Fibroblast of lung (primary cell): ENCODE results near the gene TENM4. TPM values are rescaled to one million over a fixed set of nuclear protein-coding genes. Genes with fewer than 3 reads are reported as not detected.

Experiments
- DNase-seq, 2 donors: peaks; one replicate each; pipeline versions ENCODE4 v3.0.0 to v3.0.0-alpha.2; 2010; ENCODE audit warnings: low read depth in 2 of 2
- H2AFZ ChIP-seq: 2 replicates; pipeline ENCODE4 v1.5.1; 2012; ENCODE audit warnings: low read length, control low read depth, inconsistent platforms
- H3K27ac ChIP-seq: 2 replicates; pipeline ENCODE4 v1.5.1; 2011; ENCODE audit warnings: low read length, control low read depth; ENCODE audit not compliant: insufficient read depth
- H3K27me3 ChIP-seq: 2 replicates; pipeline ENCODE4 v1.5.1; 2011; ENCODE audit warnings: mild to moderate bottlenecking, low read length; ENCODE audit not compliant: control insufficient read depth, insufficient read depth
- H3K36me3 ChIP-seq: 2 replicates; pipeline ENCODE4 v1.5.1; 2011; ENCODE audit warnings: low read length; ENCODE audit not compliant: control insufficient read depth, insufficient read depth
- H3K4me1 ChIP-seq: 2 replicates; pipeline ENCODE4 v1.5.1; 2011; ENCODE audit warnings: low read length; ENCODE audit not compliant: control insufficient read depth, insufficient read depth; ENCODE audit errors: extremely low read depth
- H3K4me2 ChIP-seq: 2 replicates; pipeline ENCODE4 v1.5.1; 2011; ENCODE audit warnings: low read length, control low read depth; ENCODE audit not compliant: insufficient read depth; ENCODE audit errors: extremely low read depth
- H3K4me3 ChIP-seq, 4 experiments: fragments of 200-600 bp in 1 of 4; sonication (generic) in 1 of 4; replicated peaks in 1 of 4; 2 replicates each; pipeline ENCODE4 v1.5.1; 2011 to 2016; ENCODE audit warnings: low read length in 4 of 4, low read depth in 3 of 4, mild to moderate bottlenecking in 3 of 4, control low read depth in 2 of 4, inconsistent platforms in 1 of 4, mixed read lengths in 1 of 4; ENCODE audit not compliant: insufficient read depth in 1 of 4; ENCODE audit errors: control extremely low read depth in 1 of 4
- H3K79me2 ChIP-seq: 2 replicates; pipeline ENCODE4 v1.5.1; 2012; ENCODE audit warnings: mild to moderate bottlenecking, low read length, inconsistent platforms; ENCODE audit not compliant: control insufficient read depth, insufficient read depth
- H3K9ac ChIP-seq: 2 replicates; pipeline ENCODE4 v1.5.1; 2011; ENCODE audit warnings: mild to moderate bottlenecking, low read length, control low read depth; ENCODE audit not compliant: insufficient read depth
- H3K9me3 ChIP-seq: 2 replicates; pipeline ENCODE4 v1.5.1; 2012; ENCODE audit warnings: low read depth, low read length; ENCODE audit not compliant: control insufficient read depth, insufficient read depth
- H4K20me1 ChIP-seq: 2 replicates; pipeline ENCODE4 v1.5.1; 2011; ENCODE audit warnings: low read length; ENCODE audit not compliant: control insufficient read depth, insufficient read depth; ENCODE audit errors: extremely low read depth
- EZH2 ChIP-seq: IDR thresholded peaks from 2 replicates; pipeline ENCODE4 v1.5.1; 2012; ENCODE audit warnings: low read length, control low read depth, mild to moderate bottlenecking; ENCODE audit errors: missing control alignments
- polyA plus RNA-seq, 2 donors: library from polyadenylated mRNA; depleted of rRNA in 1 of 2; stranded (reverse) in 1 of 2; unstranded in 1 of 2; fragments of >200 nt; gene quantifications; 2 replicates each; pipeline ENCODE4 v1.2.1, GENCODE V29; 2011 to 2012; ENCODE audit warnings: missing spikeins in 1 of 2
- total RNA-seq: library from RNA; depleted of rRNA; stranded (reverse); fragments of >200 nt; gene quantifications from 2 replicates; pipeline ENCODE4 v1.2.1, GENCODE V29; 2014
- TF ChIP-seq, protein P1 (sequence below), 2 donors: IDR thresholded peaks in 1 of 2; conservative IDR thresholded peaks in 1 of 2; 1 replicate in 1 of 2; 2 replicates in 1 of 2; pipeline ENCODE4 v1.5.1; 2011 to 2012; ENCODE audit warnings: low read length in 2 of 2, control low read depth in 1 of 2, inconsistent platforms in 1 of 2, low read depth in 1 of 2, mild to moderate bottlenecking in 1 of 2

TENM4 gene
- total and polyA plus RNA-seq, 2 donors (not counting 1 experiment from before 2014, with no cell fraction given), result 4.6 to 48.4 TPM

DNA sequence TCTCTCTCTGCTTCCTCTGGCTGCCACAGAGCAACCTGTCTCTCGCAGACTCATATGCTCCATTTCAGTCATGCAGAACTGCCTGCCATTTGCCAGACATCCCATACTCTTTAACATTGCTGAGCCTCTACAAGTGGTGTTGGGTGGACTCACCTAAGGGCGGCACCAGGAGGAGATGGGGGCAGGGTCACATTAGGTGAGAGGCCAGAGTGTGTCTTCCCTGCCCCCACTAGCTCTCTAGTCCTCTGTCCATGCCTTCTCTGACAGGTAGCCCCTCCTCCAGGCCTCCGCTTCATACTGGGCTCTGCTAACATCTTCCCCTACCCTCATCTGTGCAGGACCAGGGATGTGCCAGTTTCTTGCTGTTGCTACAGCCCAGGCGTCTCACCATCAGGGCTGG is 366.3 kb downstream of the TENM4 start:
- no peaks in the 10 kb centered on the region for H3K27me3 ChIP-seq
- no peak overlapping the region for H2AFZ ChIP-seq
- H3K27ac ChIP-seq, result no peak overlapping the region
- H3K4me1 ChIP-seq, result no peaks in the 10 kb centered on the region
- DNase-seq, result no peak
- no peak overlapping the region for H3K4me2 ChIP-seq
- TF ChIP-seq, protein P1, sequence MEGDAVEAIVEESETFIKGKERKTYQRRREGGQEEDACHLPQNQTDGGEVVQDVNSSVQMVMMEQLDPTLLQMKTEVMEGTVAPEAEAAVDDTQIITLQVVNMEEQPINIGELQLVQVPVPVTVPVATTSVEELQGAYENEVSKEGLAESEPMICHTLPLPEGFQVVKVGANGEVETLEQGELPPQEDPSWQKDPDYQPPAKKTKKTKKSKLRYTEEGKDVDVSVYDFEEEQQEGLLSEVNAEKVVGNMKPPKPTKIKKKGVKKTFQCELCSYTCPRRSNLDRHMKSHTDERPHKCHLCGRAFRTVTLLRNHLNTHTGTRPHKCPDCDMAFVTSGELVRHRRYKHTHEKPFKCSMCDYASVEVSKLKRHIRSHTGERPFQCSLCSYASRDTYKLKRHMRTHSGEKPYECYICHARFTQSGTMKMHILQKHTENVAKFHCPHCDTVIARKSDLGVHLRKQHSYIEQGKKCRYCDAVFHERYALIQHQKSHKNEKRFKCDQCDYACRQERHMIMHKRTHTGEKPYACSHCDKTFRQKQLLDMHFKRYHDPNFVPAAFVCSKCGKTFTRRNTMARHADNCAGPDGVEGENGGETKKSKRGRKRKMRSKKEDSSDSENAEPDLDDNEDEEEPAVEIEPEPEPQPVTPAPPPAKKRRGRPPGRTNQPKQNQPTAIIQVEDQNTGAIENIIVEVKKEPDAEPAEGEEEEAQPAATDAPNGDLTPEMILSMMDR (conservative IDR thresholded peaks at IDR 0.05 in 1 of 2, IDR thresholded peaks at IDR 0.05 in 1 of 2; ENCODE audit: low read depth in 1 of 2, low read length in 2 of 2), result no peak
- no peak for TF ChIP-seq EZH2
- H3K9me3 ChIP-seq, result no peaks in the 10 kb centered on the region
- H3K4me3 ChIP-seq, result no peak overlapping the region
- H3K79me2 ChIP-seq, result no peaks in the 10 kb centered on the region
- no peaks in the 10 kb centered on the region for H3K36me3 ChIP-seq
- no peak overlapping the region for H3K9ac ChIP-seq
- no peaks in the 10 kb centered on the region for H4K20me1 ChIP-seq

DNA sequence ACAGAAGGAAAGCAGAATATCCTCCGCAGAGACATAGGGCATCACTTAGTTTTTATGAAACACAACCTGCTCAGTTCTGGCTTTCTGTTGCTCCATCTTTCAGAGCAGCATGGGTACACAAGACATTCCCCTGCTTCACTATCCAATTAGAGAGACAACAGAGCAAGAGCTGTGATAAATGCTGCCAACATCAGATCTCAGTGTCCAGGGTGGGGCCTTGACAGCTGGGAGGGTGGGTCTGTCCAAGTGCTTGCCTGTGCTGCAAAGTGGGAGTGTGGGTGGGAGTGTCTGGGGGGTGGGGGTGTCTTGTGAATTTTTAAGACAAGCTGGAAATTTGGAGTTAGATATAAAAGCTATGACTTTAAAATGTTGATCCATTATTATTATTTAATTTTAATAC is 369.6 kb downstream of the TENM4 start:
- no peak for DNase-seq
- H3K4me1 ChIP-seq, result no peaks in the 10 kb centered on the region
- no peak overlapping the region for H3K4me3 ChIP-seq
- no peak overlapping the region for H2AFZ ChIP-seq
- no peaks in the 10 kb centered on the region for H4K20me1 ChIP-seq
- H3K9ac ChIP-seq, result no peak overlapping the region
- no peaks in the 10 kb centered on the region for H3K79me2 ChIP-seq
- H3K27ac ChIP-seq, result no peak overlapping the region
- H3K36me3 ChIP-seq, result no peaks in the 10 kb centered on the region
- no peaks in the 10 kb centered on the region for H3K27me3 ChIP-seq
- TF ChIP-seq, protein P1 (conservative IDR thresholded peaks at IDR 0.05 in 1 of 2, IDR thresholded peaks at IDR 0.05 in 1 of 2; ENCODE audit: low read depth in 1 of 2, low read length in 2 of 2), result no peak
- no peak for TF ChIP-seq EZH2
- H3K4me2 ChIP-seq, result no peak overlapping the region
- no peaks in the 10 kb centered on the region for H3K9me3 ChIP-seq

DNA sequence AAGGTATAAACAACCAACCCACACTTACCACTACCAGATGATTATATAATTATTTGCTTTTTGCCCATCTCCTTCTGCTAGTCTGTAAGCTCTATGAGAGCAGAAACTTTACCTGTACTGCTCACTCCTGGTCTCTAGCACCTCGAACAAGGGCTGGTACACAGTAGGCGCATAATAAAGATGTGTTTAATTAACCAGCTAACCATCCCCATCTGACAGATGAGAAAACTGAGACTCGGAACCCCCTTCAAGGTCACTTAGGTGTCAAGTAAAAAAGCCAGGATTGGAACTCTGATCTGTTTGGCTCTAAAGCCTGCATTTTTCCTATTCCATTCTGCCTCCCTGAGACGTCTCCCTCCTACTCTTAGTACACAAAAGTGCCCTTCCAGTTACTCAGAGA is 370.3 kb downstream of the TENM4 start:
- H4K20me1 ChIP-seq, result no peaks in the 10 kb centered on the region
- no peaks in the 10 kb centered on the region for H3K27me3 ChIP-seq
- no peak for DNase-seq
- no peak overlapping the region for H3K9ac ChIP-seq
- H3K36me3 ChIP-seq, result no peaks in the 10 kb centered on the region
- H3K79me2 ChIP-seq, result no peaks in the 10 kb centered on the region
- TF ChIP-seq, protein P1 (conservative IDR thresholded peaks at IDR 0.05 in 1 of 2, IDR thresholded peaks at IDR 0.05 in 1 of 2; ENCODE audit: low read depth in 1 of 2, low read length in 2 of 2), result no peak
- TF ChIP-seq EZH2, result no peak
- no peaks in the 10 kb centered on the region for H3K4me1 ChIP-seq
- no peak overlapping the region for H2AFZ ChIP-seq
- no peak overlapping the region for H3K4me2 ChIP-seq
- no peak overlapping the region for H3K4me3 ChIP-seq
- H3K27ac ChIP-seq, result no peak overlapping the region
- no peaks in the 10 kb centered on the region for H3K9me3 ChIP-seq
